ENCODE data around the gene ADAMTS13.
"Not testable (repeated sequence)": the region's sequence is repeated elsewhere in the genome, so short reads cannot be mapped to it uniquely, and the experiment has no call there.

The ADAMTS13 gene

DNA sequence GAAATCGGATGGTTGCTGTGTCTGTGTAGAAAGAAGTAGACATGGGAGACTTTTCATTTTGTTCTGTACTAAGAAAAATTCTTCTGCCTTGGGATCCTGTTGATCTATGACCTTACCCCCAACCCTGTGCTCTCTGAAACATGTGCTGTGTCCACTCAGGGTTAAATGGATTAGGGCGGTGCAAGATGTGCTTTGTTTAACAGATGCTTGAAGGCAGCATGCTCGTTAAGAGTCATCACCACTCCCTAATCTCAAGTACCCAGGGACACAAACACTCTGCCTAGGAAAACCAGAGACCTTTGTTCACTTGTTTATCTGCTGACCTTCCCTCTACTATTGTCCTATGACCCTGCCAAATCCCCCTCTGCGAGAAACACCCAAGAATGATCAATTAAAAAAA is 30.7 kb upstream of the ADAMTS13 start:
- DNase-seq (ENCODE audit: low read depth, low spot score), result not testable (repeated sequence)

DNA sequence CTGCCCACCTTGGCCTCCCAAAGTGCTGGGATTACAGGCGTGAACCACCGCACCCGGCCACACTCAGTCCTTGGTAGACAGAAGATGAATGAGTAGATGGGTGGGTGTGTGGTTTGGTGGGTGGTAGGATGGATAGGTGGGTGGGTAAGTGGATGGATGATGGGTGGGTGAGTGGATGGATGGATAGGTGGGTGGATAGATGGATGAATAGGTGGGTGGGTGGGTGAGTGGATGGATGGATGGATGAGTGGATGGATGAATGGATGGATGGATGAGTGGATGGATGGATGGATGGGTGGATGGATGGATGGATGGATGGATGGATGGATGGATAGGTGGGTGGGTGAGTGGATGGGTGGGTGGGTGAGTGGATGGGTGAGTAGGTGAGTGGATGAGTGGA is 29.9 kb upstream of the ADAMTS13 start:
- not testable (repeated sequence) for DNase-seq (ENCODE audit: low read depth, low spot score)

- DNase-seq (ENCODE audit: low read depth, low spot score), result no peak
Measured at GRCh38 chr9:133393399-133393798, 28.8 kb upstream of the ADAMTS13 start.

- no peak for DNase-seq (ENCODE audit: low read depth, low spot score)
Measured at GRCh38 chr9:133394687-133395271, 27.4 kb upstream of the ADAMTS13 start.

DNA sequence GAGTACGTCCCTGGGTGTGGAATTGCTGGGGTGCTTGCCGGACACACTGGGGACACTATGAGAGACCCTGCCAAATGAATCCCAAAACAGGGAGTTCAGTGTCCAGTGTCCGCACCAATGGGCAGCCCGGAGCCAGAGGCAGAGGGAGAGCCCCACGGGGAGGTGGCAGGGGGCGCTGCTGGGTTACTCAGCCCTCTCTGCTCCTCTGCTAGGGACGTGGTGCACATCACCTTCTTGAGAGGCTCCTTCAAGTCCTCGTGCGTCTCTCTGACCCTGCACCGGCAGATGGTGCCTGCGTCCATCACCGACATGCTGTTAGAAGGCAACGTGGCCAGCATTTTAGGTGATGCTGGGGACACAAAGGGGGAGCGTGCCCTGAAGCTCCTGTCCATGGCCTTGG is 25.2 kb upstream of the ADAMTS13 start:
- DNase-seq (ENCODE audit: low read depth, low spot score), result no peak

DNA sequence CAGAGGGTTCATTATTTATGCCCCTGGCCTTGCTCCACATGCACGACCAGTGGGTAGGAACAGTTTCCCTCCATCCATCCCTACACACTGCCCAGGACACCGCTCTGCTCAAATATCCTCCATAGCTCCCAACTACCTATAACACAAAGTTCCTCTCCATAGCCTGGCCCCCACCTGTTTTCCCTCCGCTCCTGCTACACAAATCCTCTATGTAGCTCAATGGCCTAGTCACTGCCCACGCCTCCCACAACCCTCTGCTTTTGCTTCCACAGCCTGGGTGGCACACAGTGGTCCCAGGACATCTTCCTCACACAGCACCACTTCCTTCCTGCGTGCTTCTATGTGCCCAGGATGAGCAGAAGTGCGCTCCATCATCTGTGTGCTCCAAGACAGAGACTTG is 24.8 kb upstream of the ADAMTS13 start:
- no peak for DNase-seq (ENCODE audit: low read depth, low spot score)

- DNase-seq (ENCODE audit: low read depth, low spot score), result no peak
Measured at GRCh38 chr9:133397895-133398294, 24.3 kb upstream of the ADAMTS13 start.

GRCh38 chr9:133400292-133400691 is 21.9 kb upstream of the ADAMTS13 start:
- DNase-seq (ENCODE audit: low read depth, low spot score), result no peak

DNA sequence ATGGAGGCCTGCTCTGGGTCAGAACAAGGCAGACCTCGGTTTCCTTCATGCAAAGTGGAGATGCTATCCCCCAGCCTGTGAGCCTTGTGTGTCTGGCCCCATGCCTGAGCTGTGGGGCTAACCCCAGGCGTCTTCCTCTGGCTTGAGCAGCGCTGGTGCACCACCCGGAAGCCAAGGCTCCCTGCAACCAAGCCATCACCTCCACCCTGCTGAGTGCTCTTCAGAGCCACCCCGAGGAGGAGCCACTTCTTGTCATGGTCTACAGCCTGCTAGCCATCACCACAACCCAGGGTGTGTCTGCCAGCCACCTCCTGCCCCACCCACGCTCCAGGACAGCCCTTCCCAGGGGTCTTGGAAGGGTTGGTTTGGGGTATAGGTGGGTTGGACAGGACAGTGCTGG is 20.6 kb upstream of the ADAMTS13 start:
- no peak for DNase-seq (ENCODE audit: low read depth, low spot score)

DNA sequence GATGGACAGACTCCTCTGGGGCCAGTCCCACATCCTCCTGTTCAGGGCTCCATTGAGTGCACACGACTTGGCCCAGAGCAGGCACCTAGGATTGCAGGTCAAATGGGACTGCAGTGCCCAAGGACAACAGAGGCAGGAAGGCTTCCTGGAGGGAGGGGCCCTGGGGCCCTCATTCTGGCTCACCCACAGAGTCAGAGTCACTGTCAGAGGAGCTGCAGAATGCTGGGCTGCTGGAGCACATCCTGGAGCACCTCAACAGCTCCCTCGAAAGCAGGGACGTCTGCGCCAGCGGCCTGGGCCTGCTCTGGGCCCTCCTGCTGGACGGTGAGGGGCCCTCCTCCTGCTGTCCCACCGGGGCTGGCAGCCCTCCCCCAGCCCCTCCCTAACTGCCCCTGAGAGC is 19.5 kb upstream of the ADAMTS13 start:
- DNase-seq (ENCODE audit: low read depth, low spot score), result no peak

DNA sequence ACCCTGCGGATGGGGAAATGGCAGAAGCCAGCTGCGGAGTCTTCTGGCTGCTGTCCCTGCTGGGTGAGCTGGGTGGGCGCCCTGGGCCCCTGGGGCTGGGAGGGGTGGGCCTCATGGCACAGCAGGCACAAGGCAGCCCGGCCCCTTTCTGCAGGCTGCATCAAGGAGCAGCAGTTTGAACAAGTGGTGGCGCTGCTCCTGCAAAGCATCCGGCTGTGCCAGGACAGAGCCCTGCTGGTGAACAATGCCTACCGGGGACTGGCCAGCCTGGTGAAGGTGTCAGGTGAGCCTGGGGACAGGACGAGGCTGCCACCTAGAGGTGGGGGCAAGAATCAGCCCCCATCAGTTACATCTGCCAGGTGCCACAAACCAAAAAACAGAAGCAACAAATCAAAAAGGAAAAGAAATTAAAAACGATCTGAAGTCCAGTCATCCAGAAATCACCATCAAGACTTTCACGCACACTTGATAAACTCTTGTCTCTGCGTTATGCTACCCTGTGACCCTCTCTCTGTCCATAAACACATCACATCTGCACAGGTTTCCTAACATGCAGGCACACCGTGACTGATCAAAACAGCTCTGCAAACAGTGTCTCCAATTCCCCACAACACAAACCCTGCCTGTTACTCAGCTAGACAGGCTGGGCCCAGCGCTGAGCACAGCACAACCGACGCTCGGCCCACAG is 18.3 kb upstream of the ADAMTS13 start:
- DNase-seq (ENCODE audit: low read depth, low spot score), result no peak

DNA sequence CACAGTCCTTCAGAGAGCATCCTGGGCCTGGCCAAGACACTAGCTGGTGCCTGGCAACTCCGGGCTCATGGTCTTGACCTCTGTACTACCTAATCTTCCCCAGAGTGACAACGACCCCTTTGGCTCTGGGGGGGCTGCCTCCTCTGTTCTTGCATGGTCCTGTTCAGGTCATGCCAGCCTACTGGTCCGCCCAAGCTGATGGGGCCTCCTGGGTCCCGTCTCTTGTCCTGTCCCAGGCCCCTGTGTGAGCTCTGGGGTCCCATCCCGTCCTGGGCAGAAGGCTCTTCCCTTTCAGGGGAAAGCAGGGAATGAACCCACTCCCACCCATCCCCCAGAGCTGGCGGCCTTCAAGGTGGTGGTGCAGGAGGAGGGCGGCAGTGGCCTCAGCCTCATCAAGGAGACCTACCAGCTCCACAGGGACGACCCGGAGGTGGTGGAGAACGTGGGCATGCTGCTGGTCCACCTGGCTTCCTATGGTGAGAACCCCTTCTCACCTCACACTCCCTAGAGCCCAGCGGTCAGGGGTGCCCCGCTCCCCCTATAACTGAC is 17.6 kb upstream of the ADAMTS13 start:
- DNase-seq (ENCODE audit: low read depth, low spot score), result no peak

GRCh38 chr9:133405508-133406438 is 16.4 kb upstream of the ADAMTS13 start:
- DNase-seq (ENCODE audit: low read depth, low spot score), result no peak

DNA sequence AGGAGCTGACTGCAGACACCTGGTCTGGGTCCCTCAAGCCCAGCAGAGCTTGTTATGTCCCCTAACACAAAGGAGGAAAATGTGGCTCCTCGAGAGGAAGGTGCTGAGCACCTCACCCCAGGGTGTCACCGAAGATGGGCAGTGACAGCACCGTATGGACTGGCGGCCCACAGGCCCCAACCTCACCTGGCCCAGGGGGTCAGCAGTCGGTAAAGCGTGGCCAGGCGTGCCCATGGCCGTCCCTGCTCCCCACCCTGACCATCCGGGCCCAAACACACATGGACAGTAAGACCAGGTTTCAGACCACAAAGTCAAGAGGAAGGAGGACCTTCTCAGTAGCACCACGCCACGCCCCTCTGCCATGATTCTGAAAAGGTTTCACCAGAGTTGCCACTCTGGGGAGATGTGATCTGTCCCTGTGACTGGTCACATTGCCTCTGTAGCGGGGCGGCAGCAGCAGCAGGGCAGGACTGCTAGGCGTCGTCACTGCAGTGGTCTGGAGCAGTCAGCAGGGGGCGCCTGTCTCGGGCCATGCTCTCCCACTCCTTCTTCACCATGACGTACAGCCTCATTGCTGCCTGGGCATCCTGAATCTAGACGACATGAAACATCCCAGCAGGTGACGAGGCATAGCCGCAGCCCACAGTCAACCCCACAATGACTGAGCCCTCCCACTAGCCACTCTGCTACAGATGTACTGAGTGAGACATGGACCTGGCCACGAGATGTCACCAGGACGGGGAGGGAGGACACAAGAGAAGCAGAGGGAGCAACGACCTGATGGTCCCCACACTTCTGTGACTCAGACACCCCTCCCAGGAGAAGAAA is 15.5 kb upstream of the ADAMTS13 start:
- no peak for DNase-seq (ENCODE audit: low read depth, low spot score)

- no peak for DNase-seq (ENCODE audit: low read depth, low spot score)
Measured at GRCh38 chr9:133408042-133408441, 14.1 kb upstream of the ADAMTS13 start.

- no peak for DNase-seq (ENCODE audit: low read depth, low spot score)
Measured at GRCh38 chr9:133415170-133415569, 7.0 kb upstream of the ADAMTS13 start.

- no peak for DNase-seq (ENCODE audit: low read depth, low spot score)
Measured at GRCh38 chr9:133417541-133418461, 4.4 kb upstream of the ADAMTS13 start, which contains the start of gene REXO4. TSS of gene REXO4 (minus strand) at chr9:133418010. CDS start at chr9:133417844, 166 bp downstream.

- DNase-seq (ENCODE audit: low read depth, low spot score), result no peak
Measured at GRCh38 chr9:133419005-133419404, 3.2 kb upstream of the ADAMTS13 start.

DNA sequence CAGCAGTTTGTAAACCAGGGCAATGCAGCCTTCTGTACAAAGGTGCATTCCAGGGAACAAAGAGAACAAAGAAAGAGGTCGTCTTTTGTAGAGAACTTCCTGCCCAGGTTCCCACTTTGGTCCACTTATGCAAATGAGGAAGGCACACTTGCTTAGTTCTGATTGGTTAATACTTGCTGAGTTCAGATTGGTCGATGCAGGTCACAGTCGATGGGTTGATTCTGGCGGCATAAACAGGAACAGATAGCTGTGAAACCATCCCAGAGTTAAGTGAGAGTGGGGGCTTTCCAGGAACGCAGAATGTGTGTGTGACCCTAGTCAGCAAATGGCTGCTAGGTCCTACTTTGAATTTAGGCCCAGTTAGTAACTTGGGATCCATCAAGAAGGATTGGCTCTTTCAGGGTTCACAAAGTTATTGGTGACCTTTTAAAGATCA is 1.8 kb upstream of the ADAMTS13 start:
- no peak for DNase-seq (ENCODE audit: low read depth, low spot score)

GRCh38 chr9:133423216-133423615 is 1.0 kb downstream of the ADAMTS13 start:
- no peak for DNase-seq (ENCODE audit: low read depth, low spot score)
